NT2/D1 (cell line): ENCODE results near the gene KY.

Experiments used
- SUZ12 ChIP-seq: IDR thresholded peaks from 2 replicates; pipeline ENCODE4 v1.6.1; 2011; ENCODE audit not compliant: insufficient read length, insufficient read depth; ENCODE audit errors: extremely low read depth
- YY1 ChIP-seq: IDR thresholded peaks from 2 replicates; pipeline ENCODE4 v1.6.1; 2011; ENCODE audit not compliant: insufficient read length, insufficient read depth
- ZNF274 ChIP-seq: IDR thresholded peaks from 2 replicates; pipeline ENCODE4 v1.6.1; 2011; ENCODE audit warnings: mild to moderate bottlenecking, low read depth, low read length

GRCh38 chr3:134666466-134666865 lies 15.6 kb upstream of the KY start:
- TF ChIP-seq YY1 (no peak), ZNF274 (no peak), SUZ12 (no peak)
